GM12891 (cell line): ENCODE results near the gene TOP2B.
A peak's percentile ranks its signal among the peaks of the same experiment; 100 is the strongest.

Experiments
- DNase-seq: peaks from one replicate; pipeline ENCODE4 v3.0.0; 2011; ENCODE audit warnings: low spot score; ENCODE audit not compliant: insufficient read length
- FAIRE-seq: peaks from 2 replicates; lab custom pipeline; 2011; peaks lifted over from hg19 to GRCh38; lab: Jason Lieb, UNC
- PAX5 ChIP-seq: IDR thresholded peaks from 2 replicates; pipeline ENCODE4 v1.6.1; 2011; ENCODE audit warnings: low read length, moderate library complexity, mild to moderate bottlenecking; ENCODE audit not compliant: insufficient read depth, severe bottlenecking
- POLR2A ChIP-seq: IDR thresholded peaks from 2 replicates; pipeline ENCODE4 v1.6.1; 2011; ENCODE audit warnings: low read depth, low read length, control low read depth
- POLR2AphosphoS5 ChIP-seq: IDR thresholded peaks from 2 replicates; pipeline ENCODE4 v1.6.1; 2011; ENCODE audit warnings: low read depth, low read length, control low read depth
- POU2F2 ChIP-seq: IDR thresholded peaks from 2 replicates; pipeline ENCODE4 v1.6.1; 2011; ENCODE audit warnings: low read depth, mild to moderate bottlenecking, control low read depth, low read length, moderate library complexity
- SPI1 ChIP-seq: IDR thresholded peaks from 2 replicates; pipeline ENCODE4 v1.6.1; 2011; ENCODE audit warnings: low read depth, low read length, control low read depth
- TAF1 ChIP-seq: IDR thresholded peaks from 2 replicates; pipeline ENCODE4 v1.6.1; 2011; ENCODE audit warnings: low read depth, low read length, control low read depth

Gene TOP2B

DNA sequence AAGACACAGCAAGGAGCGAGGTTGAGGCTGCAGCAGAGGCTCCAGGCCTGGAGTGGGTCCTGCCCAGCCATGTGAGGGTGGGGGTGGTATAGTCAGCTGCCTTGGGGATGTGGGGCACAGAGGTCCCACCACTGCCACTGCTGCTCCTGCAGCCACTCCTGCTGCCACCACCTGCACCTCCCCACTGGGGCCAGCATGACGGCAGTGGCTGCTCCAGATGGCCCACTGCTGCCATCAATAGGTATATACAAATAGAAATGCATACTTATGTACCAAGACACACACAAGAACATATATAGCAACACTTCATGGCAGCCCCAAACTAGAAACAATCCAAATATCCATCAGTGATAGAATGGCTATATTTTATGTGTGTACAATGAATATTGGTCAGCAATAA lies 10.0 kb upstream of the TOP2B start:
- no peak for FAIRE-seq
- no peak for TF ChIP-seq TAF1
- no peak for TF ChIP-seq POLR2AphosphoS5
- TF ChIP-seq POLR2A = no peak
- TF ChIP-seq POU2F2 = no peak
- TF ChIP-seq SPI1 = no peak
- TF ChIP-seq PAX5 = no peak
- DNase-seq = no peak

DNA sequence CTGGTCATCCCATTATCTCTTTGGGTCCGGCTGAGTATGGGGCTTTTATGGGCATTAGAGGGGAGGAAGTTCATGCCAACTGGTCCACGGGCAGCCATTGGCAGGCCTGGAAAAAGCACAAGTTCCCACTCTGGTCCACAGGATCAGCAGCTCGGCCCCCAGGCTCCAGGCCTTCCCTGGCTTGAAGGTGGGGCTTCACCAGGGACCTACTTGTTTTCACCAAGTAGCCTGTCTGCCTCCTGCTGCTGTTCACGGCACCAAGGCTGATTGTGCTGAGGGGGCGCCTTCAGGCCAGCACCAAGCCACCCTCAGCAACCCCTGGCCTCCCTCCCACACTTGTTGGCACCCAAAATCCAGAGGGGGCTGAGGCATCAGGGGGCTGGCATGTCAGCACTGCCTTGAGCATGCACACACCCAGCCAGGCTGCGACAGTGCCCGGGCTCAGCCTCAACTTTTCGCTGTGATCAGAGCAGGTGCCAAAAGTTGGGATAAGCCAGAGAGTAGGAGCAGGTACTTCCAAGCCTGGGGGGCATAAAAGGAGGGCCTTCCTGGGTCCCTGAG lies 9.1 kb upstream of the TOP2B start:
- no peak for DNase-seq
- TF ChIP-seq POLR2AphosphoS5 (no peak), TAF1 (no peak), POU2F2 (no peak), POLR2A (no peak), PAX5 (no peak), SPI1 (no peak)
- FAIRE-seq = no peak

DNA sequence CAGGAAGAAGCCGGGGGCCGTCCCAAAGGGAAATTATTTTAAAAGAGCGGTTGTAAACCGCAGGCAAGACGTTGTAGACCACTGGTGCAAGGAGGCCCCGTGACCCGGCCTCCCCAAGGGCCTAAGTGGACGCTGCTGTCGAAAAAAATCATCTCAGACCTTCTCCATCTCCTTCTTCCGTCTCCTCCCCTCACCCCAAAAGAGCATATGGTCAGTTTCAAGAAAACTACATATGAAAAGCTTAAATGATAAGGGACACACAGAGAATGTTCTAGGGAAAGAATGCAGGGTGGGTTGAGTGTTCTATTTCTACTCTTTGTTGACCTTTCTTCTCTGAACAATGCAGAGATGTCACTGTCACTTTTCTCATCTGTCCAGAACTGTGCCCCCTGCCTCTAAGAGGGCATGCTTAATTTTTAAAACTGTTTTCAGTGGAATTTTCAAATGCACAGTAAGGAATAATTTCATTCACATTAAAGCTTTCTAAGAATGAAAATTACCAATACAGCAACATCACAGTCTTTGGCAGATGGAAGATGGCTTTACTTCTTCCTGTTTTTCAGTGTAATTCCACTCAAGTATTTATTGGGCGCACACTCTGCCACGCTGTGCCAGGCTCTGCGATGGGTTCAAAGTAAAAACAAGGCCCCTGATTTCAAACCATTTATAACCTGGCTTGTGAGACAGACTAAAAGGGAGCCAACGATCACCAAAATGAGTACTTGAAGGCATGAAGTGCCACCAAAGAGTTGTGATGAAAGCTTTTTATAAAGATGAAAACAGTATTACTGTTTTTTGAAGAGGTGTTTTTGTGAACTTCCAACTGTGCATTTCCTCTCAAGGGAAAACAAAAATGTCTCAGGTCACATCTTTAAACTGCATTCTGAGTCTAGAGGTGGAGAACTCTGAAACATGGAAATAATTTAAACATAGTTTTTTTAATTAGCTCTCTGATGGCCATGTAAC lies 891 bp upstream of the TOP2B start:
- DNase-seq (no peak), FAIRE-seq (no peak)
- TF ChIP-seq POLR2AphosphoS5 (peak; percentile 2; the same call in 1 of the 2 replicates), POU2F2 (no peak)

DNA sequence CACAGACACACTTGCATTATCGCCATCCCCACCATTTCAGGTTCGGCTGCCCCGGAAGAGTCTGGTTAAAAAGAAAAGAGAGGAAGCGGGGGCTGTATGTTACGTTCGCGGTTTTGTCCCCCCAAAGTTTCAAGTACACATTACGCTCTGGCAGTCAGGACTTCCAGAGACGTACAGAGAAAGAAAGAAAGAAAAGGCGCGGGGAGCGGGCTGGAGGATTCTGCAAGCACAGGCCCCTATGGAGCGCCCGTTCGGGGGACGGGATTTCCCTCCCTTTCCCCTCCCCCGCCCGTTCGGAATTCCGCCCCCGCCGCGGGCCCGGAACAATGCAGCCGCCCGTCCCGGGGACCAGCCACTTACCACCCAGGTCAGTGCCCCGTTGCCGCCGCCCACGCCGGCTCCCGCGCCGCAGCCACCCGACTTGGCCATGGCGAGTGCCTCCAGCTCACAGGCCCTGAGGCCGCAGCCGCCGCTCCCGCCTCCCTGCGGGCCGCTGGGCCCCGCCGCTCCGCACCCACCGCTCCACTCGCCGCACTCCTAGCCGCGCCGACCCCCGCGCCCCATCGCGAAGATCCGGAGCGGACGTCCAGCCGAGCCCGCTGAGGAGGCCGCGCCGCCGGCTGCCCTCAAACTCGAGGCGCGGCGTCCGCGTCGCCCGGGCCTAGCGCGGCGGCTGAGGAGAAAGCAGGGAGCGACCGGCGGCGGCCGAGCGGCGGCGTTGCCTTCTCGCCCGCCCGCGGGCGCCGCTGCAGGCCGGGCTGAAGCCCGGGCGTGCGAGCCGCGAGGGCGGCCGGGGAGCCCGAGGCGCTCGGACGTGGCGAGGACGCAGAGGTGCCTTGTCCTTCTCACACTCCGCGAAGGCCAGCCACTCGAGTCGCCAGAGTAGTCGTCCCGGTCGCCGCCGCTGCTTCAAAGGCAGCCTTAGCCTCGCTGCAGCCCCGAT lies 567 bp downstream of the TOP2B start:
- FAIRE-seq (peak; percentile 71), DNase-seq (no peak)
- peak; percentile 72 for TF ChIP-seq SPI1
- no peak for TF ChIP-seq PAX5
- TF ChIP-seq TAF1 = peak; percentile 55; the same call in 1 of the 2 replicates
- TF ChIP-seq POU2F2 = peak; percentile 43; the same call in 1 of the 2 replicates

DNA sequence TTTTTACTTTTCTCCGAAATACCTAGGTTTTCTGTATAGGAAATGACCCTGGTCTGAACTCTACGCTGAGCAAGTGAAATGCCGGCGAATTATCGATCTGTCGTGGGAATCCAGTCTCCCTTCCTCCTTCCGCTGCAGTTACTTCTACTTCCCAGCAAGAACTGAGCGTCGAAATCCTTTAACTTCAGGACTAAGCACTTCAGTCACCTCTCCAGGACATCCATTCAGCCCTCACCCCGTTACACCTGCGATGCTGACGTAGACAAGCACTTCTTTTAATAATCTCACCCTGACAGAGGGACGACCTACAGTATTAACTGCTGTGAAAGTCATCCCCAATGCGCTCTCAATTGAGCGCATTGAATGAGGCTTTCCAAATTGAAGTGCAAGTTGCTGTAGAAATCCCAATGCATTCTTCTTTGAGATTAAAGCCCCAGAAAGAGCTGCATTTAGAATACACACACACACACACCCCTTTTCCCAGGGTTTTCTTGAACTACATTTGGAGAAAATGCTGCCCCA lies 1.3 kb downstream of the TOP2B start:
- 0 out of 2 replicates have a peak, but pooled peaks have one; percentile 7 for TF ChIP-seq SPI1
- no peak for TF ChIP-seq PAX5
- 0 out of 2 replicates have a peak, but pooled peaks have one; percentile 6 for TF ChIP-seq POLR2A
- no peak for TF ChIP-seq POLR2AphosphoS5
- DNase-seq (no peak), FAIRE-seq (peak; percentile 69)

DNA sequence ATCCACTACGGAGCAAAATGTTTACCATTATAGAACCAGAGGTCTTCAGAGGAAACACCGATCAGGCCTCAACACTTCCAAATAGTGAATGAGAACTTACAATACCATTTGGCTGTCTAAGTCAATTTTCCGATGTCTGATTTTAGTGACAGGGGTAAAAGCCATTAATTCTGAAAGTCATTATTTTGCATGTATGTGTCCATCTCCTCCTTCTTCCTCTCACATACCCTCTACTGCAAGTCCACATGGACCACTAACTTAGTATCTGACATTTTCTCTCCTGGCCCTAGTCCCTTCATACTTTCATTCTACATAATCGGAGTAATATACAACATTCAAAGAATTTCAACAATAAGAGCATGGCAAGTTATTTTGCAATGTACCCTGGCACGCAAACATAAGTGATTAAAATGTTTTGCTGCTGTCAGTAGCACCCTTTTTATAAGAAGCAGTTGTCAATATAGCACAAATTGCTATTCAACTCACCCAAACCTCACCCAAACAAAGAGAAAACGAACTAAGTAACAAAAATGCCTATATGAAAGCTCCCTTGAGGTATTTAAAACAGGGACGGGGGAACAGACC lies 1.9 kb downstream of the TOP2B start:
- TF ChIP-seq POLR2AphosphoS5 (no peak), POLR2A (no peak), POU2F2 (no peak), PAX5 (no peak), TAF1 (no peak), SPI1 (no peak)
- FAIRE-seq (no peak), DNase-seq (no peak)

DNA sequence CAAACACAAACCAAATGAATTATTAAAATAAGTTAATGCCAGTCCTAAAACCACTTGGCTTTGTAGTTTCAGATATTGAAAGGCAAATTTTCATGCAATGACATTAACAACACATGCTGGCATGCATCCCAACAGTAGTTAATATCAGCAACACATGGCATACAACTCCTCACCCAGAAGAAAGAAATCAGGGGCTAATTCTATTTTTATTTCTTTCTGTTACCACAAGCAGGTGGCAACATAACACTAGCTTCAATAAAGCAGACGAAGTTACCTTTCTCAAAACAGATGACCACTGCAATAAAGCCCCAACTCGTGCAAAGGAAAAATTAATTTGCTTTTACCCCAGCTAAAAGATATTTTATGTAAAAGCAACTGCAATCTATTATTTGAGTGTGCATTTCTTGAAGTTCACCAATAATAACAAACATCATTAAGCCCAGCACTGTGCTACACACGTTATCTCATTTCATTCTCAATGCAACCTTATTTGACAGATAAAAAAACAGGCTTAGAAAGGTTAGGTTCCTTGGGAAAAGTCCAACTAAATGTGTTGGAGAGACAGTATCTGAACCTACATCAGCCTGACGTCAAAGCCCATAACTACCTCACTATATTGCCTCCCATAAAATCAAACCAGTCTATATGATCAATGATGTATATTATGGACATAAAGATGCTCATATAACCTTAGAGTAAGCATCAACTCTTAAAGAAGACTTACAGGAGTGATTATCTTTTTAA lies 2.8 kb downstream of the TOP2B start:
- FAIRE-seq = peak; percentile 58
- no peak for DNase-seq
- TF ChIP-seq POU2F2 = no peak
- TF ChIP-seq TAF1 = no peak
- TF ChIP-seq POLR2AphosphoS5 = no peak
- TF ChIP-seq POLR2A = no peak

DNA sequence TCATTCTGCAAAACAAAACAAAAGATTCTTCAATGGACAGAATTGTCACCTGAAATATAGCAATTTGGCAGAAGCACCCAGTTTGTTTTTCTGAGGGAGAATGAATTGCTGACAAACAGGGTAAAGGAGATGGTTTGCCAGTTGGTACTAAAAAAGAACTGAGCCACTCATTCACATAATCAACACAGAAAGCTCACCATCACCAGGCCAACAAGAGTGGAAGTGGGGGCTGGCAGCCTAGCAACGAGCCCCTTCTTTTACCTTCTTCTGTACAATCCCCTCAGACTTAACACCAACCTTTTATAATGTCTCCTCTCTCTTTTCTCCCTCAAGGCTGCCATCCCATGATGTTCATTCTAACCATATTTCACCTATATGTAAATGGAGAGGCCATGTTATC lies 5.9 kb downstream of the TOP2B start:
- FAIRE-seq (no peak), DNase-seq (no peak)
- TF ChIP-seq SPI1 (no peak), POLR2A (no peak)
